ENCODE measurements around the gene C6orf136.
"Not testable (repeated sequence)": the region's sequence is repeated elsewhere in the genome, so short reads cannot be mapped to it uniquely, and the experiment has no call there.

C6orf136 gene

GRCh38 chr6:30615958-30616810, 30.7 kb upstream of the C6orf136 start:
- DNase-seq = no peak

GRCh38 chr6:30616811-30617564, 29.9 kb upstream of the C6orf136 start, which contains the start of gene PPP1R10:
PPP1R10 (minus strand) TSS chr6:30617243; CDS start chr6:30609944, 7,299 bp downstream.
- peak; percentile 99 for DNase-seq

- DNase-seq = peak; percentile 97
These were observed 29.2 kb upstream of the C6orf136 start, which contains the start of gene MRPS18B for GRCh38 chr6:30617565-30618269. MRPS18B (plus strand) TSS chr6:30617840; CDS start chr6:30617866, 26 bp downstream.

- DNase-seq = peak; percentile 12
These were observed 28.6 kb upstream of the C6orf136 start for GRCh38 chr6:30618270-30618797.

- DNase-seq = no peak
These were observed 27.4 kb upstream of the C6orf136 start for GRCh38 chr6:30619561-30619960.

- DNase-seq = no peak
These were observed 21.4 kb upstream of the C6orf136 start for GRCh38 chr6:30625511-30625910.

- DNase-seq = peak; percentile 62
These were observed 20.2 kb upstream of the C6orf136 start, which contains the start of gene ATAT1 for GRCh38 chr6:30626484-30627366. ATAT1 (plus strand) TSS chr6:30626874.

- no peak for DNase-seq
These were observed 11.1 kb upstream of the C6orf136 start for GRCh38 chr6:30635834-30636233.

GRCh38 chr6:30640481-30640880, 6.5 kb upstream of the C6orf136 start:
- DNase-seq = no peak

GRCh38 chr6:30641048-30641447, 5.9 kb upstream of the C6orf136 start:
- DNase-seq = no peak

- no peak for DNase-seq
These were observed 3.3 kb upstream of the C6orf136 start for GRCh38 chr6:30643656-30644055.

- DNase-seq = no peak
These were observed 2.2 kb upstream of the C6orf136 start for GRCh38 chr6:30644769-30645168.

GRCh38 chr6:30645989-30646388, 944 bp upstream of the C6orf136 start:
- DNase-seq = no peak

GRCh38 chr6:30647242-30648116, 546 bp downstream of the C6orf136 start:
- DNase-seq = peak; percentile 85

GRCh38 chr6:30651143-30651542, 4.2 kb downstream of the C6orf136 start:
- DNase-seq = no peak

GRCh38 chr6:30654798-30655742, 8.1 kb downstream of the C6orf136 start:
- DNase-seq = no peak

GRCh38 chr6:30655743-30656094, 8.8 kb downstream of the C6orf136 start:
- DNase-seq = no peak

GRCh38 chr6:30656513-30656912, 9.6 kb downstream of the C6orf136 start:
- no peak for DNase-seq

GRCh38 chr6:30657454-30657853, 10.5 kb downstream of the C6orf136 start:
- DNase-seq = no peak

- DNase-seq = not testable (repeated sequence)
These were observed 11.0 kb downstream of the C6orf136 start for GRCh38 chr6:30657922-30658321.

All from NK-92 treated with Interleukin-12 subunit alpha and Interleukin-12 subunit beta, amount 100 ng/mL, for 24 hours (cell line).